Measurements from ENCODE around the gene FUOM. TPM values are rescaled to one million over a fixed set of nuclear protein-coding genes. Genes with fewer than 3 reads are reported as not detected.

The FUOM gene
- total RNA-seq: 8.2 and 9.8 TPM in 2 replicates
- polyA plus RNA-seq (2012): 12.7 TPM

GRCh38 chr10:133357285-133358161 is at the start of gene FUOM:
TSS of gene FUOM (minus strand) at chr10:133358019. CDS start at chr10:133358007, 12 bp downstream.
- DNase-seq (ENCODE audit: low read depth): peak; percentile 33

GRCh38 chr10:133405844-133406527 is 48.2 kb upstream of the FUOM start:
- DNase-seq (ENCODE audit: low read depth): no peak

GRCh38 chr10:133405272-133405671 is 47.5 kb upstream of the FUOM start:
- no peak for DNase-seq (ENCODE audit: low read depth)

- DNase-seq (ENCODE audit: low read depth): no peak
Observed at GRCh38 chr10:133403784-133404183, 46.0 kb upstream of the FUOM start.

GRCh38 chr10:133403359-133403758 is 45.5 kb upstream of the FUOM start:
- no peak for DNase-seq (ENCODE audit: low read depth)

- no peak for DNase-seq (ENCODE audit: low read depth)
Observed at GRCh38 chr10:133401981-133402725, 44.3 kb upstream of the FUOM start.

- DNase-seq (ENCODE audit: low read depth): no peak
Observed at GRCh38 chr10:133401500-133401899, 43.7 kb upstream of the FUOM start.

- DNase-seq (ENCODE audit: low read depth): no peak
Observed at GRCh38 chr10:133400624-133401424, 43.0 kb upstream of the FUOM start.

GRCh38 chr10:133399123-133399601 is 41.3 kb upstream of the FUOM start:
- DNase-seq (ENCODE audit: low read depth): no peak

- DNase-seq (ENCODE audit: low read depth): no peak
Observed at GRCh38 chr10:133397938-133398337, 40.1 kb upstream of the FUOM start.

- no peak for DNase-seq (ENCODE audit: low read depth)
Observed at GRCh38 chr10:133396035-133396624, 38.3 kb upstream of the FUOM start.

GRCh38 chr10:133394801-133395221 is 37.0 kb upstream of the FUOM start:
- no peak for DNase-seq (ENCODE audit: low read depth)

- peak; percentile 96 for DNase-seq (ENCODE audit: low read depth)
Observed at GRCh38 chr10:133394064-133394663, 36.3 kb upstream of the FUOM start, which contains the start of gene MTG1. TSS of gene MTG1 (plus strand) at chr10:133394157. CDS start at chr10:133394221, 64 bp downstream.

- no peak for DNase-seq (ENCODE audit: low read depth)
Observed at GRCh38 chr10:133393401-133394063, 35.7 kb upstream of the FUOM start.

GRCh38 chr10:133391761-133392518 is 34.1 kb upstream of the FUOM start:
- DNase-seq (ENCODE audit: low read depth): no peak

- DNase-seq (ENCODE audit: low read depth): no peak
Observed at GRCh38 chr10:133391249-133391635, 33.4 kb upstream of the FUOM start.

GRCh38 chr10:133390597-133391248 is 32.9 kb upstream of the FUOM start:
- no peak for DNase-seq (ENCODE audit: low read depth)
